Left lobe of liver (tissue), 2 donors: Measurements from ENCODE around the gene MYO1D. TPM values are rescaled to one million over a fixed set of nuclear protein-coding genes. Genes with fewer than 3 reads are reported as not detected.
A peak's percentile ranks its signal among the peaks of the same experiment; 100 is the strongest.

Source experiments
- ATAC-seq: fragments of 200-7000 bp; cut with Tn5 transposase; one replicate; pipeline ENCODE4 v1.9.1; 2020; ENCODE audit warnings: mild to moderate bottlenecking, moderate library complexity
- DNase-seq: peaks from one replicate; pipeline ENCODE4 v3.0.0-alpha.2; 2020; ENCODE audit warnings: low spot score
- total RNA-seq: library from RNA; stranded (reverse); gene quantifications from one replicate; pipeline ENCODE4 v1.2.1, GENCODE V29; 2021
- donor health status: DM: no; HTN: no; CAD: no; lungs with moderate emphysema.
- donor health status: DM: no; HTN: yes; CAD: no.

The MYO1D gene
- total RNA-seq, 1 donor from 2014 or later: 18.4 TPM

DNA sequence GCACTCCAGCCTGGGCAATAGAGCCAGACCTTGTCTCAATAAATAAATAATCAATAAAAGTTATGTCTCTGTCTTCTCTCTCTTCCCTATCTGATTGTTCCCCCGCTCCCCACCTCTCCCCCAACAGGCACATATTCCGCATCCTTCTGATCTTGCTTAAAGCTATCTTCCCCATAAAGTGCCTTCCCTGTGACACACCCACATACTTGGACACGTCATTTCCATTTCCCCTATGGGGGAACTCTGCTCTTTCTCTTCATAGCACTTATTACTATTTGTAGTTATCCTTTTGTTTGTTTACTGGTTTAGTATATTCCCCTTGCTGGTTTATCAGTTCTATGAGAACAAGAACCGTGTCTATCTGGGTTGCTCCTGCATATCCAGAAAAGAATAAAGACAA lies 14.9 kb downstream of the MYO1D start:
- DNase-seq: no peak
- no peak for ATAC-seq

DNA sequence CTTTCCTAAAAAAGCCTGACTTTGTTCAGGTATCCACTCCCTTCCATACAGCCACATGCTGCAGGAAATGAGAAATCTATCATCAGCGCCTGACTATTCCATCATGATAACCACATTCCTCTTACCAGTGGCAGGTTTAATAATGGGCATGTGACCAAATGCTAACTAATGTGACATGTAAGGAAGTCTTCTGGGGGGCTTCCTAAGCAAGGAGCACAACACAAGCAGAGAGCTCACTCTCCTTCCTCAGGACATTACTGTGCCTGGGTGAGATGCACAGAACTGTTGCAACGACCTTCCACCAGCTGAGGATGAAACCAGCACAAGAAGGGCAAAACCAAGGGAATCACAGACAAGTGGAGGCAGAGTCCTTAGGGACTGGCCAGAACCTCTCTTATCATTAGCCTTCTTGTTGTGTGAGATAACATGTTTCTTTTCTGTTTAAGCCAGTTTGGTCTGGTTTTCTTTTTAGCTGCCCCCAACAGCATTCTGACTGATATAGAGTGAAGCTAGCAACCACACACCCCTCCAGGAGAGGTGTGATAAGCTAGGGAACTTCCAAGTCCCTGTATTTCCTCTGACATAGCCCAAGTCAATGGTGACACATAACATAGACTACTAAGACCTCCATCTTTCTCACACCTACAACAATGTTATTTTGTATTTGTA lies 16.9 kb downstream of the MYO1D start:
- DNase-seq: no peak
- no peak for ATAC-seq

DNA sequence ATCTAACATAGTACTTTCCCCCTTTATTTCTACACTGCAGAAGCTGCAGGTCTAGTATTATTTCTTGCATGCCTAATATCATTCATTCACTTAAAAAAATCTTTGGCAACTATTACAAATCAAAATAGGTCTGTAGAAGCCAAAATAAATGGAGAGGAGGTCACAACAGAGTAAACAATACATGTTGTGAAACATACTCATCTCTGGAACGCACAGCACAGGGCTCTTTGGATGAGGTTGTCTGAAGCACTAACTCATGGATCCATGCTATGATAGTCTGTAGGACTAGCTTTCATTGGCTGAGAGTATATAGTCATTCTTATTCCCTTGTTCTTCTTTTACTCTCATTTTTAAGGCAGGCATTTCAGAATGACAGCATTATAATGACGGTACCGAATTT lies 21.3 kb downstream of the MYO1D start:
- ATAC-seq (peak; percentile 93), DNase-seq (no peak)

GRCh38 chr17:32854832-32855389 lies 22.0 kb downstream of the MYO1D start:
- no peak for ATAC-seq
- DNase-seq: no peak

- DNase-seq: no peak
- no peak for ATAC-seq
Measured at GRCh38 chr17:32854207-32854606, 22.7 kb downstream of the MYO1D start.

GRCh38 chr17:32852811-32853210 lies 24.1 kb downstream of the MYO1D start:
- DNase-seq: no peak
- no peak for ATAC-seq

GRCh38 chr17:32849879-32850278 lies 27.0 kb downstream of the MYO1D start:
- DNase-seq: no peak

DNA sequence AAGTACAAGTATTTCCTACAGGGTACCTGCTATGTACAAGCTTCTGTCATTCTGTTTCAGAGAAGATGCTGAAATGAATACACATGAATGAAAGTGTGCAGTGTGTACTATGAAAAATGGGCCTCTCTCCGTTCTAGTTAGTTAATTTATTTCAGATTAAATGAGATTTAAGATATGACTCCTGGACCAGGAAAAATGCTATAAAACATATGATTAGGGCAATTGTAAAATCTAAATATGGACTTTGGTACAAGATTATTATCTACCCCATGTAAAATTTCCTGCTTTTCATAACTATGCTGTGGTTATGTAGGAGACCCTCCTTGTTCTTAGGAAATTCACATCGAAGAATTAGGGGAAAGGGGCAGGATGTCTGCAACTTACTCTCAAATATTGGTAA lies 28.9 kb downstream of the MYO1D start:
- DNase-seq (no peak), ATAC-seq (no peak)

More at GRCh38 chr17:32849879-32850278, 27.0 kb downstream of the MYO1D start:
- ATAC-seq: no peak

DNA sequence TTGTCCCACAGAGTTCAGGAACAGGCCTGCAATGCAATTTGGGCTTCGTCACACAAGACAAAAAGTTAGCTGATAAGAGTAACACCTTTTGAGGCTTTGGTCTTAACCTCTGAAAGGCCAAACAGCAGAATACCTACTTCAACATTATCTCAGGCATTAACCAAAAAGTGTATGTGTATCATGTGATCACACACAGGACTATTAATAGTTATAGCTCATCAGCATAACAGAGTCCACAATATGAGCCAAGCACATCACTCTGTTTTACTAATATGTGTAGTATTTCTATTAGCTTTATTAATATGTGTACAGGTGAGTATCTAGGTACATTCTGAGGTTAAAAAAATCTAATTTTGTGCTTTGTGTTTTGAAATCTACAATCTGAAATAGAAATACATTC lies 30.8 kb downstream of the MYO1D start:
- ATAC-seq (no peak), DNase-seq (no peak)

DNA sequence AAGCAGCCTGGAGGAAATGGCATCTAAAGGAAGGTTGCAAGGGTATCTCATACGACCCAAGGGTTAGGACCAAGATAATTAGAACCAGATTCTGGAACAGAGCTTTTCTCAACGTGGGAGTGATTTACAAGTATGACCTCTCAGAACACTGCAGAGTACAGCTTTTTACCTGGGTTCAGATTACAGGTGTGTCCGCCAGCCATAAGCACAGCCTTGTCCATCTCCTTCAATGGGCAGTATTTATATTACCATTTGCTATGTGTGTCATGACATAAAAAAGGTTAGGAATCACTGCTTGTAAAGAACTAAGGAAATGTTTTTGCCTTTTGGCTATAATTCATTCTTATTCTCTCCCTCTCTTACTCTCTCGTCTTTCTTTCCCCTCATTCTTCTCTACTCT lies 36.7 kb downstream of the MYO1D start:
- no peak for DNase-seq
- no peak for ATAC-seq

- no peak for DNase-seq
- ATAC-seq: no peak
Measured at GRCh38 chr17:32836527-32836926, 40.4 kb downstream of the MYO1D start.

GRCh38 chr17:32835291-32835761 lies 41.6 kb downstream of the MYO1D start:
- DNase-seq (no peak), ATAC-seq (no peak)

- no peak for DNase-seq
- no peak for ATAC-seq
Measured at GRCh38 chr17:32834104-32834503, 42.8 kb downstream of the MYO1D start.

- no peak for DNase-seq
Measured at GRCh38 chr17:32833526-32833925, 43.4 kb downstream of the MYO1D start.

DNA sequence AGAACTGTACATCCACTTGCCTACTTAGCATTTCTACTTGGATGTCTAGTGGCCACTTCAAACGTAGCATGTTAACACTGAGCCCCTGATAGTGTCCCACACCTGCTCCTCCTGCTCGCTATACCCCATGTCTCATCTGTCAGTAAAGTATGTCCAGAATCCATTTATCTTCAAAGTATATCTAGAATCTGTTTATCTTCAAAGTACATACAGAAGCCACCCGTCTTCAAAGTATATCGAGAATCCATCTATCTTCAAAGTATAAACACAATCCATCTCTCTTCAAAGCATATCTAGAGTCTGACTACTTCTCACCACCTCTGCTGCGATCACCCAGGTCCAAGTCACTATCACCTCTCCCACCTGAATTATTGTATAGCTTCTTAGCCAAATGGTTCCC lies 43.8 kb downstream of the MYO1D start:
- ATAC-seq (no peak), DNase-seq (no peak)

More at GRCh38 chr17:32833526-32833925, 43.4 kb downstream of the MYO1D start:
- no peak for ATAC-seq

DNA sequence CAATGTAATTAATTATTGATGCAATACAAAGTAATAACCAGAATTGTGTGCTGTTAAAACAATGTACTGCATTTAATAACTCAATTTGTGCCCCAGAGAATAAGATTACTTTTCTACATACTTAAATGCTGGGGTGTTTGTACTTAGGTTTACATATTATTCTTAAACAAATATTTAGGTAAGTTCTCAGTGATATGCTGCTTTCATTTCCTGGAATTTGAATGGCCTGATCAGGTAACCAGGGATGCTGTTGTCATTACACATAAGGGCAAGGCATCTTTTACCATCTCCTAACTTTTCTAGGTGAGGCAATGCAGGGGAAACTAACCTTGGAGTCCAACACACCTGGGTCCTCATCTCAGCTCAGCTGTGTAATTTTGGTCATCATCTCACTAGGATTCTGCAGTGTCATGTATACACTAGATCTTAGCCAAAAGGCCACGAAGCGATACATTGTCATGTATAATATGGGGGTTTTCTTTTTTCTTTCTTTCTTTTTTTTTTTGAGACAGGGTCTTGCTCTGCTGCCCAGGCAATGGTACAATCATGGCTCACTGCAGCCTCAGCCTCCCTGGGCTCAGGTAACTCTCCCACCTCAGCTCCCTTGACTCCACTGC lies 45.2 kb downstream of the MYO1D start:
- DNase-seq (no peak), ATAC-seq (no peak)

DNA sequence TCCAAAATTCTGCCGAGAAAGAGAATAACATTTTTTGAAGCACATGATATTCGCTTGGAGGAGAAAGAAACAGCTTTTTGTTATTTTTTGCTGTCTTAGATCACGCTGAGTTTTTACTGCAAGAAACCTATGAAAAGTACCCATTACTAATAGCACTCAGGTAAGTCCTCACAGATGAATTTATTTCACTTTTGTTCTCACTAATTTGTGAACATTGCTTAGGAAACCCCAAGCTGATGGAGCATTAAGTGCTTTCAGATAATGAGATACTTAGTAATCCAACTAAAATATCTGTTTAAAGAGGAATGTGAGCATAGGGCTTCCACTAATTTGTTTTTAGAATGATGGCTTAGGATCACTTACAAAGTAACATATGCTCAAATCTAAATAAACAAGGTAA lies 45.7 kb downstream of the MYO1D start:
- ATAC-seq (no peak), DNase-seq (no peak)

DNA sequence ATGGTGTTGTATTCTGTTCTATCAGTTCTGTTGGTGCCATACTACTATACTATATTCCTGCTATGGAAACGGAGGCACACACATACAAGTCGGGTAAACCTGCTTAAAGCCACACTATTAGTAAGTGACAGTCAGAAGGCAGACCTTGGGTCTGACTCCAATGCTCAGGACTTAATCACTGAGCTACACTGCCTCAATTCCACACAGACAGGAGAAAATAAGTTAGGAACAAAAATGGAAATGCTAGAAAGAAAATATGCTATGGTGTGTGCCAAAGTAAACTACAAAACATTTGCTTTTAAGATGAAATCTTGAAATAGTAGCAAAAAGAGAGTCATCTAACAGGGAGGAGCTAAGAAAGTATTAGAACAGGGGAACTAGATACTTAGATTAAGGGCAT lies 48.1 kb downstream of the MYO1D start:
- DNase-seq: no peak
- peak; percentile 35 for ATAC-seq

DNA sequence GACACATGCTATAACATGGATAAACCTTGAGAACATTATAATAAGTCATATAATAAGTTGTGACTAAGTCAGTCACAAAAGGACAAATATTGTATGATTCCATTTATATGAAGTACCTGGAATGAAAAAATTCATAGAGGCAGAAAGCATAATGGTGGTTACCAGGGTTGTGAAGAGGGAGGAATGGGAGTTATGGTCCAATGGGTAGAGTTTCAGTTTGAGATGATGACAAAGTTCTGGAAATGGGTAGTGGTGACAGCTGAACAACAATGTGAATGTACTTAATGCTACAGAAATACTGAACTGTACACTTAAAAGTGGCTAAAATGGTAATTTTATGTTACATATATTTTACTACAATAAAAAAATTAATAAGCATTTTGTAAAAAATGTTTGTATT lies 49.7 kb downstream of the MYO1D start:
- ATAC-seq: no peak
- no peak for DNase-seq

DNA sequence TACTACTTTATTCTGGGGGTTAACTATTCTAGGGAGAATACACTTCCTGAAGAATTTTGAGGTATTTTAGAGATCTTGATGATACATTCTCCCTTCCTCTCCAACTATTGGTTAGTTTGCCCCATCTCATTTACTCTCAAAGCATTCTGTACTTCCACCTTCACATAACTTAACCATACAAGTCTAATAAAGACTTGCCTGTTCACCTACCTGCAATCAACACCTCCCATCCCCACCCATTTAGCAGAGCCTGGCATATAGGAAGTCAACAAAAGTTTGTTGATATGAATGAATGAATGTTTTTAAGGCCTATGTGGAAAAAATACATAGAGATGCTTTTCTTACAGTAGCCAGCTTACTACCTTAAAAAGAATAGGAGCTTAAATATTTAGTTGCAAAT lies 50.8 kb downstream of the MYO1D start:
- no peak for ATAC-seq
- no peak for DNase-seq

GRCh38 chr17:32824334-32824733 lies 52.6 kb downstream of the MYO1D start:
- DNase-seq: no peak
- ATAC-seq: no peak

GRCh38 chr17:32822996-32823395 lies 53.9 kb downstream of the MYO1D start:
- ATAC-seq (peak; percentile 58), DNase-seq (no peak)
